A549 treated with DMSO at 1 μM for 4 hours (cell line): ENCODE measurements around the gene CLDN15. TPM values are rescaled to one million over a fixed set of nuclear protein-coding genes. Genes with fewer than 3 reads are reported as not detected.

Experiments
- total RNA-seq: library from RNA; stranded (reverse); fragments of 200-300 nt; extraction: Qiagen RNA extraction; gene quantifications from 5 replicates; pipeline ENCODE4 v1.2.3, GENCODE V29; 2022; ENCODE audit warnings: low read depth

CLDN15 gene, protein sequence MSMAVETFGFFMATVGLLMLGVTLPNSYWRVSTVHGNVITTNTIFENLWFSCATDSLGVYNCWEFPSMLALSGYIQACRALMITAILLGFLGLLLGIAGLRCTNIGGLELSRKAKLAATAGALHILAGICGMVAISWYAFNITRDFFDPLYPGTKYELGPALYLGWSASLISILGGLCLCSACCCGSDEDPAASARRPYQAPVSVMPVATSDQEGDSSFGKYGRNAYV
- total RNA-seq: 7.1 to 16.5 TPM (median 12.2 TPM) in 5 replicates

DNA sequence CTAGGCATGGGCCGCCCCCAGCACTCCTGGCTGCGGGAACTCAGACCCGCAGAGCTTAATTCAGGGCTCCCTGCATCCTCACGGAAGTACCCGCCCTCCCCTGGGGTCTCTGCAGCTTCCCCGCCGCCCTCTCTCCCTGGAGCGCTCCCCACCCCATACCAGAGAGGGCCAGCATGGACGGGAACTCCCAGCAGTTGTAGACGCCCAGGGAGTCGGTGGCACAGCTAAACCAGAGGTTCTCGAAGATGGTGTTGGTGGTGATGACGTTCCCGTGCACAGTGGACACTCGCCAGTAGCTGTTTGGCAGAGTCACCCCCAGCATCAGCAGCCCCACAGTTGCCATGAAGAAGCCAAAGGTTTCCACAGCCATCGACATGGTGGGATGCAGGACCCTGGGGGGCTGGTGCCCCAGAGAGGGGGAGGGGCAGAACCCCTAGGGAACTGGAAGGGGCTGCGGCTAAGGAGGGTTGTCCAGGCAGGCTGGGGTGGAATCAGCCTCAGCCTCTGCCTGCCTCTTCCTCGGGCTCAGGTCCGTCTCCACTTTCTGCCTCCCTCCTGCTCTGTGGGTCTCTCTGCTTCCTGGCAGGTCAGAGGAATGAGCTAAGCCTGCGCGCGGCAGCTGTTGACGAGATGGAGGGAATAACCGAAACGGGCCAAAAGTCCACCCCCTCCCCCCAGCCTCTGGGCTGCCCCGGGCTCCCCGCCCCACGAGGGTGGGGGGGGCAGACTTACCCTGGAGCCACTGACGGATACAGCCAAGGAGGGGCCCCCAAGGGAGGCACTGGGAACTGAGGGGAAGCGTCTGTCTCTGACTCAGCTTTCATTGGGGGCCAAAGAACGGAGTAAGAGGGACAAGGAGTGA, at the start of gene CLDN15:
Gene CLDN15, minus strand, starts transcription at position 597 of the 862 bp plus-strand sequence. Its CDS starts 221 bp downstream, at position 376.

DNA sequence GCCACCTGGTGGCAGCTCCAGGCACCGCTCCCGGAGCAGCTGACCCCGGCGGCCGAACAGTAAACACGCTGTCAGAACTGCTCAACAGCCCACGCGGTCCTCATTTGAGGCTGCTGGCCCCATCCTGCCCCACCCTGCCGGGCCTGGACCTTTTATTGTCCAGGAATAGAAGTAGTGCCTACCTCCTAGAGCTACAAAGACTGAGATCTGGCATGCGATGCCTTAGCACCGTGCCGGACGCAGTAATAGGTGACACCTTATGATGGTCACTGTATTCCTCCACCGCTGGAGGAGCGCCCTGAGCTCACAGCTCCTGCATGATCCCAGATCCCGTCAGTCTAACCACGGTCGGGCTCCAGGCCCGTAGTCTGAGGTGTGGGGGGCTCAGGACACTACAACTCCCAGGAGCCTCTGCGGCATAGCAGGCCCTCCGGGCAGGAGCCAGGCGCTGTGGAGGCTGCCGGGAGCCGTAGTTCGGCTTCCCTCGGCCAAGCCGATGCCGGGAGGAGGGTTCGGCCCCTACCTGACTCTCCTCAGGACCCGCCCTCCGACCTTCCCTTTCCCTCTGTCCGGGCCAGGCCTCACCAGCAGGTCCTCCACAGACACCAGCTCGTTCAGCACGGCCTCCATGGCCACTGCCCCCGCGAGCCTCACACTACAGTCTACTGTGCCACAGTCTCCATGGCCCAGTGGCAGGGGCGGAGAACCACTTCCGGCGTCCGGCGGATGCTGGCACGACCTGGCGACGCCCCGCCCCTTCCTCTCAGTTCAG, 7.0 kb upstream of the CLDN15 start, which contains the start of gene FIS1:
Gene FIS1, minus strand, starts transcription at position 707 of the 772 bp plus-strand sequence. Its CDS starts 77 bp downstream, at position 630.

DNA sequence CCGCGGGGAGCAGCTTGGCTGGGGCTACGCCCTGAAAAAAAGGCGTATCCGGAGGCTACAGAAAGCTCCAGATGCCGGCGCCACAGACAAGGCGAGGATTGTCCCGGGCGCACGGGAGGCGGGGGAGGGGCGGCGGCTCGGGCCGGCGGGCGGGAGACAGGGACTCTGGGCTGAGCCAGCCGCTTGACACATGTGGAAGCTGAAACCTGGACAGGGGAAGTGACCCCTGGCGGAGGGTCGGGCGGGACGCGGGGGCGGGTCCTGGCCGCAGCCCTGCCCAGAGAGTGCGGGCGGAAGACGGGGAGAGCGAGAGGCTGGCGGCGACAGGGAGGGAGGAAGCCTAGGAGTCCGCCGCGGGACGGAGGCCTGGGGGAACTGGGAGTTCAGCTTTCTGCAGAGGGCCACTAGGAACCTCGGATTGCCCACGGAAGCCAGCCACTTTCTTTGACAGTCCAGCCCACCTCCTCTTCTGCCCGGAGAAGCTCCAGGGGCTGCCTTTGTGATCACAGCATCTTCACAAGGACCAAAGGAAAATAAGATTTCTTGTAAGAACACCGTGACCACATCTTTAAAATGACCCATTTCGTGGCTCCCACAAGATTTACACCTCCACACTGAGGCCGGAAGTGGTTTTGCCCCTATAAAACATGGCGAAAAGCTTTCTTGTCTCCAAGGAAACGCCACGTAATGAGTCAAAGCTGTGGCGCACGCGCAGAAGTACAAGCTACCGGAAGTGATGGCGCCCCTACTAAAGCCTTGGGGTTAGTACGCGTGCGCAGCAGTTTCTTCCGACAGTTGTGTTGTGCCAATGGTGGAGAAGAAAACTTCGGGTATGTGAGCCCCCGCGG, 20.0 kb downstream of the CLDN15 start, which contains the start of the genes PLOD3 and ZNHIT1:
Gene PLOD3, minus strand, starts transcription at position 194 of the 848 bp plus-strand sequence. CDS start 307 bp downstream, outside the sequence.
Gene ZNHIT1, plus strand, starts transcription at position 778 of the 848 bp plus-strand sequence. Its CDS starts 31 bp downstream, at position 809.

DNA sequence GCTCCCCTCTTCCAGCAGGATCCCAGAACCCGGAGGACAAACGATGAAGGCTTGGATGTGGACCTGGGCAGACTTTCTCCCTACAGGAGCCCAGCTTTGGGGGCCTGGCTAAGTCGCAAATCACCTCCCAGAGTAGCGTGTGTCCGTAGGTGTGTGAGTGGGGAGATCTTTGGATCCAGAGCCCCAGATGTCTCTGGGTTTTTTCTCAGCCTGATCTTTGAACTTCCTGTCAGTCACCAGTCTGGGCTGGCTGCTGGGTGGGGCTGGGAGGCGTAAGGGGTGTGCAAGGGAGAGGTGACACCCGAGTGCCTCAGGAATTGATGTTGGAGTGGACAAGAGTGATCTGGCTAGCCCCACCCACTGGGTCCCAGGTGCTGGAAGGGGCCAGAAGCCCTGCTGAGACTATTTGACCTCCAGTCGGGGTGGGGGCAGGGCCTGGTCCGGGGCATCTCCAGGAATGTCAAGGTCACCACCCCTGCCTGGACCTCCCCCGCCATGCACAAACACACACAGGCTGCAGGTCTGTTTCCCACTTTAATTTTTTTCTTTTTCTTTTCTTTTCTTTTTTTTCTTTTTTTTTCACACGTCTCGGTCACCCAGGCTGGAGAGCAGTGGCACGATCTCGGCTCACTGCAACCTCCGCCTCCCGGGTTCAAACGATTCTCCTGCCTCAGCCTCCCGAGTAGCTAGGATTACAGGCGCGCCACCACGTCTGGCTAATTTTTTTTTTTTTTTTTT, 36.6 kb downstream of the CLDN15 start, which contains the start of gene MOGAT3:
Gene MOGAT3, minus strand, starts transcription at position 175 of the 738 bp plus-strand sequence. CDS start 182 bp downstream, outside the sequence.

Other genes with a start within 250 kb of the CLDN15 start
- gene MUC17, start 217.7 kb downstream of the CLDN15 start, total RNA-seq: 0.01 to 0.05 TPM (median 0.02 TPM) in 5 replicates
- 7.7 to 12.6 TPM (median 12.3 TPM) in 5 replicates for gene TRIM56, start 152.3 kb downstream of the CLDN15 start, total RNA-seq
- gene SERPINE1, start 110.7 kb downstream of the CLDN15 start, total RNA-seq: 793 to 966 TPM (median 846 TPM) in 5 replicates
- gene AP1S1, start 83.3 kb downstream of the CLDN15 start, total RNA-seq: 137 to 151 TPM (median 144 TPM) in 5 replicates
- gene VGF, start 72.2 kb downstream of the CLDN15 start, total RNA-seq: 7.8 to 23.5 TPM (median 15.1 TPM) in 5 replicates
- 0.09 to 0.28 TPM (median 0.17 TPM) in 5 replicates for gene NAT16, start 57.5 kb downstream of the CLDN15 start, total RNA-seq
- gene MOGAT3, start 36.8 kb downstream of the CLDN15 start, total RNA-seq: not detected in 5 replicates
- 68.0 to 84.6 TPM (median 78.5 TPM) in 5 replicates for gene PLOD3, start 20.2 kb downstream of the CLDN15 start, total RNA-seq
- 74.0 to 96.8 TPM (median 90.4 TPM) in 5 replicates for gene ZNHIT1, start 19.6 kb downstream of the CLDN15 start, total RNA-seq
- 132 to 143 TPM (median 139 TPM) in 5 replicates for gene FIS1, start 7.3 kb upstream of the CLDN15 start, total RNA-seq
- gene IFT22, start 84.0 kb upstream of the CLDN15 start, total RNA-seq: 50.8 to 53.4 TPM (median 51.6 TPM) in 5 replicates
- gene COL26A1, start 125.1 kb upstream of the CLDN15 start, total RNA-seq: 0.21 to 0.58 TPM (median 0.49 TPM) in 5 replicates